NCI-H524 (cell line): ENCODE results near the gene ZFYVE19.
"Not testable (repeated sequence)": the region's sequence is repeated elsewhere in the genome, so short reads cannot be mapped to it uniquely, and the experiment has no call there.

Source experiments
- DNase-seq, 2 experiments: peaks; one replicate each; lab custom pipeline; 2025; lab: John Stamatoyannopoulos, UW

The ZFYVE19 gene

DNA sequence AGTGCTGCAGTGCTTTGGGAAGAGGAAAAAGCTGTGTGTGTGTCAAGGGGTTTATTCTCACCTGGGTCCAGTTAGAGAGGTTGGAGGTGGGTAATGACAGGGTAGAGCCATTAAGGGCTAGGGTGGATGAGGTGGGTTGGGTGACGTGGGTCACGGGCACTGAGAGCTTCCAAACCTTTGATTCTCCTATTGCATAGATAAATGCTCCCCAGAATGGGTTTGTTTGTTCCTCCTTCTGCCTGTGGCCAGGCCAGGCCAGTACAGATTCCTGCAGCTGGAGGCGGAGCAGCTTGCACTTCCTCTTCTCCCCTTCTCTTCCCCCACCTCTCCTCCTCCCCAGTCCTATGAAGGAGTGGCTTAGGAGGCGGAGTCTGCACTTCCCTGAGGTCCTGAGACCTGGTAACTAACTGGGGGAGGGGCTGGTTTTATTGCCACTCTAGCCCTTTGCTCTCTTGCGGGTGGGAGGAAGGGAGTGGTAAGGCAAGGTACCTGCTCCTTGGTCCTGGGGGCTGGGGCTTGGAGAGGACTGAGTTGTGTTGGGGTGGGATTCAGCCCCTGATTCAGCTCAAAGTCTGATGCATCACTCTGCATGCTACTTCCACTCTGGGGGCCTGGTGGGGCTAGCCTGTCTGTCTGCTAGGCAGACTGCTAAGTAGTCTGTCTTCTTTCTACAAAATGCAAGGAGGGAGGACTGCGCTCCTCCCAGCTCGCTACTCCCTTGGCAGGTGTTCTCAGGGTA is 40.5 kb downstream of the ZFYVE19 start:
- peak; percentile 27 to 43 for DNase-seq

DNA sequence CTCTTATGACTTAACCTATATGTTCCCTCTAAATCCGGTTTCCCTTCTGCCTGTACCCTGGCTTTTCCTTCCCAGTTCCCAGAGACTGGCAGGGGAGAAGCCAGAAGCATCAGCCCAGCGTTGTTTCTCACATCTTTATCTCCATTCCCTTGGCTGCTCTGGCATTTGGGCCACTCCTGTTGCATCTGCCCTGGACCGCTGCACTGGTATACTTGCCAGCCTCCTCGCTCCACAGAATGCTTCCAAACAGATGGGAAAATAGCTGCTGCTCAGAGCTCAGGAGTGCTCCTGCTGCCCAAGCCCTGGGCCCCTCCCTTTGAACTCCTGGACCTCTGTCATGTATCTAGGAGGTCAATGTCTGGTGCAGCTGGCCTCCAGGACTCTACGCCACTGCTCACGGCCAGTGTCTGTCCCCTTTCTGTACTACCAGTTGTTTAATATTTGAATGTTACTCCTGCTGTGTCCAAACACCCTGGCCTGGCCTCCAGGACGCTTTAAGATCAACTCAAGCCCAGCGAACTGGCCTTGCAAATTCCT is 43.8 kb downstream of the ZFYVE19 start:
- DNase-seq, result peak; percentile 54 to 72

DNA sequence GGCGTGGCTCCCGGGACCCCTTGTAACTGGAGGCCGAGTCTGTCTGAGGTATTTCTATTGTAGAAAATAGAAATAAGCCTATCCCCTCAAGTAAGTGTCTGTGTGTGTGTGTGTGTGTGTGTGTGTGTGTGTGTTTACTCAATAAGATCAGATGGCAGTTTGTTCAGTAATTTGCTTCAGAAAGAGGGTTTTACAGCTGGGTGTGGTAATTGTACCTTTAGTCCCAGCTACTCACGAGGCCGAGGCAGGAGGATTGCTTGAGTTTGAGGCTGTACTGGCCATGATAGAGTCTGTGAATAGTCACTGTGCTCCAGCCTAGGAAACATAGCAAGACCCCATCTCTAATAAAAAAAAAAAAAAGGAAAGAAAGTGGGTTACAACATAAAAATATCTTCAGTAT is 45.6 kb downstream of the ZFYVE19 start:
- no peak for DNase-seq

DNA sequence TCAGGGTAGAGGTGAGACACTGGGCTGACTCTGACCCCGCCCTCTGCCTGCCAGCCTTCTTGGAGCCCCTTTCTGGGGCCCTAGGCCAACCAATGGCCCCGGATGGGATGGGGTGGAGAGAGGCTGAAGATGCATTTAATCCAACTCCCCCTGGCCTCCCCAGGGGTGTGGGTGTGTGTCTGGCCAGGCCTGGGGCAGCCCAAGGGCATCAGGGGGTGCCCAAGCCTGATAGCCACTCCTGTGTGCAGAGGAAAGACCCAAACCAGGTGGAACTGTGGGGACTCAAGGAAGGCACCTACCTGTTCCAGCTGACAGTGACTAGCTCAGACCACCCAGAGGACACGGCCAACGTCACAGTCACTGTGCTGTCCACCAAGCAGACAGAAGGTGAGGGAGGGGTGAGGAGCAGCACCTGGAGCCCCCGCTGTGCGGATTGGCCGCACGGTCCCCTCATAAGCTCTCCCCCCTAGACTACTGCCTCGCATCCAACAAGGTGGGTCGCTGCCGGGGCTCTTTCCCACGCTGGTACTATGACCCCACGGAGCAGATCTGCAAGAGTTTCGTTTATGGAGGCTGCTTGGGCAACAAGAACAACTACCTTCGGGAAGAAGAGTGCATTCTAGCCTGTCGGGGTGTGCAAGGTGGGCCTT is 46.5 kb downstream of the ZFYVE19 start:
- no peak for DNase-seq

DNA sequence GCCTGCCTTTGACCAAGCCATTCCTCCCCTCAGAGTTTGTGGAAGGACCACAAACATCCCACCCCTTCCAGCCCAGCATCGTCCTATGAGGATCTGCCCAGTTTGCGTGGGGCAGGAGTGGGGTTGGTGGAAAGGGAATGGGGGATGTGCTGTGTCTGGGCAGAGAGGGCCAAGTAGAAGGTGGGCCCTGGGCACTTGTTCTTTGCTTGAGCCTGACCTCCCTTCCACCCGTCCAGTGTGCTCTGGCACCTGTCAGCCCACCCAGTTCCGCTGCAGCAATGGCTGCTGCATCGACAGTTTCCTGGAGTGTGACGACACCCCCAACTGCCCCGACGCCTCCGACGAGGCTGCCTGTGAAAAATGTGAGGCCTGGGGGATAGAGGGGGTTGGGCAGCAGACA is 47.3 kb downstream of the ZFYVE19 start:
- no peak for DNase-seq

DNA sequence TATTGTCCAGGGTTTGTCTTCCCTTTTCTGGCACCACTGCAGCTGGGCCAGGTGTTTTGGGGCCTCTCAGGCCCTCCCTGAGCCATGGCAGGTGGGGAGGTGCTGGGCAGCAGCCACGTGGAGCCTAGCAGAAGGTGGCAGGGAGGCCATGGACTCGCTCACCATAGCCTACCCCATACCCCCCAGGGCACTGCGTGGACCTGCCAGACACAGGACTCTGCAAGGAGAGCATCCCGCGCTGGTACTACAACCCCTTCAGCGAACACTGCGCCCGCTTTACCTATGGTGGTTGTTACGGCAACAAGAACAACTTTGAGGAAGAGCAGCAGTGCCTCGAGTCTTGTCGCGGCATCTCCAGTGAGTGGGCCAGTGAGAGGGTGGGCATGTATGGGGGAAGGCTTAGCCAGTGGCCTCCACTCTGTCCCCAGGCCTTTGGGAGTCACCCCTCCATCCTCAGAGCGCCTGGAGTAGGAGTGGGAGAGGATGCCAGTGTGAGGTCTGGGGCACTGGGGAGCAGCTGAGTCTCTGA is 48.9 kb downstream of the ZFYVE19 start:
- no peak for DNase-seq

DNA sequence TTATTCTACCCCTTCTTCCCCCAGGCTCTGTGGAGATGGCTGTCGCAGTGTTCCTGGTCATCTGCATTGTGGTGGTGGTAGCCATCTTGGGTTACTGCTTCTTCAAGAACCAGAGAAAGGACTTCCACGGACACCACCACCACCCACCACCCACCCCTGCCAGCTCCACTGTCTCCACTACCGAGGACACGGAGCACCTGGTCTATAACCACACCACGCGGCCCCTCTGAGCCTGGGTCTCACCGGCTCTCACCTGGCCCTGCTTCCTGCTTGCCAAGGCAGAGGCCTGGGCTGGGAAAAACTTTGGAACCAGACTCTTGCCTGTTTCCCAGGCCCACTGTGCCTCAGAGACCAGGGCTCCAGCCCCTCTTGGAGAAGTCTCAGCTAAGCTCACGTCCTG is 49.9 kb downstream of the ZFYVE19 start:
- DNase-seq, result no peak

DNA sequence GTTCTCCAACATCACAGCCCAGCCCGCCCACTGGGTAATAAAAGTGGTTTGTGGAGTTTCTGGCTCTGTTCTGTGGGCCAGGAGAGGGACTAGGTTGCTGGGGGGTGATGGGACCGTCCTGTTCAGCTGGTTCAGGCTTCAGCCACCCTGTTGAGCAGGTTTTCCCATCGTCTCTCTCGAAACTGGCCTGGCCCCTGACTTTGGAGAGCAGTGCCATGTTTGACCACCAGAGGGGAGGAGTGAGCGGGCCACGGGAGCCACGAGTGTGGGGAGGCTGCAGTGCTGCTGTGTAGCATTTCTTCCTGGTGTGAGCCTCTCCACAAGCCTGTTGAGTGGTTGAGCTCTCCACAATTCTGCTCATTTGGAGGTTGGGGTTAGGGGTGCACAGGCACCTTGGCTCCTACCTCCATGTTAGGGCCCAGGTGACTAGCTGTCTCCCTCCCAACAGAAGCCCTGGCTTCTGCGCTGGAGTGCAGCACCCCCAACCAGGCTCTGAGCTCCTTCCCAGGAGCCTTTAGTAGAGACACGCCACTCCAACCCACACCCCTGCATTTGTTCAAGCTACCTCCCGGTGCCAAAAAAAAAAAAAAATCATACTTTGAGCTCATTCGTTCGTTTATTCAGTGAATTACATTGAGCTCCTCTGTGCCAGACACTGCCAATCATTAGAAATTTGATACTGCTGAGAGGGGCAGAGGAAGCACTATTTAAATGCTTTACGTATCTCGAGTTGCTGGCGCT is 50.9 kb downstream of the ZFYVE19 start:
- peak; percentile 54 to 70 for DNase-seq

DNA sequence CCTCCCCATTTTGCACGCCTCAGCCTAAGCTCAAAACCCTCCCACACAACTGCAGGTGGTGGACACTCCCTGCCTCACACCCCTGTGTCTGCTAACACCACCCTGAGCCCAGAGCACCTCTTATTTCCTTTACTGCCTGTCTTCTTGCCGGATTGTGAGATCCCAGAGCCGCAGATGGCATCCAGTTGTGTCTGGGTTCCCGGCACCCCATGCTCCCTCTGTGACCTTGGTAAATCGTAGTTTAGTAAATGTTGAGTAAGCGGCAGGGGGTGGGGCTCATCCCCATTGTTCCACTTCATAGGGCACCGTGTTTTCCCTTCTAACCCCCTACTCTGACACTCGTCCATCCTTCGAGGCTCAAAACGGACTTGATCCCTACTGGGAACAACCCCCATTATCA is 51.8 kb downstream of the ZFYVE19 start:
- no peak for DNase-seq

DNA sequence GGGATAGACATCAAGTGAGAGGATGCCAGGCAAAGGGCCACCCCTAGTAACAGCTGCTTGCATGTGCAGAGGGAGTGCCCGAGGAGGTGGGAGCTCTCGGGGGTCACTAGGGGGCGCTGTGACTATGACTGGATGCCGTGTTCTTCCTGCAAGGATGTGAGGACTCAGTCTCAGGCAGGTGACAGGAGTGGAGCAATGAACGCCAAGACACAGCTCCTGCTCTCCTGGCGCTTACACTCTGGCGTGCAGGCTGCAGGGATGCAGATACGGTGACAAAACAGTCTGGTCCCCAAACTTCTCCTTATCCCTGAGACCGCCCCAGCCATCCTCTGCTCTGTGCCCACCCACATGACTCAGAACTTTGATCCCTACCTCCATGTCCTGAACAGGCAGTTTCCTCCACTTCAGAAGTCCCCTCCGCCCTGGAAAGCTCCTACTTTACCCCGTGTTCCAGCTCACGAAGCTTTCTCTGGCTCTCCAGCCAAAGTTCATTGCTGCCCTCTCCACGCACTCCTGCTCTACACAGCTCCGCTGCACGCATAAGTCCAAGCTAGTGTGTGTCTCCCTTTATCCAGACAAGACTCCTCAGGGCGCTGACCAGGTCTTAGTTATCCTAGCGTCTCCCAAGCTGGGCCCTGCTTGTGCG is 52.4 kb downstream of the ZFYVE19 start:
- peak; percentile 83 to 85 for DNase-seq

DNA sequence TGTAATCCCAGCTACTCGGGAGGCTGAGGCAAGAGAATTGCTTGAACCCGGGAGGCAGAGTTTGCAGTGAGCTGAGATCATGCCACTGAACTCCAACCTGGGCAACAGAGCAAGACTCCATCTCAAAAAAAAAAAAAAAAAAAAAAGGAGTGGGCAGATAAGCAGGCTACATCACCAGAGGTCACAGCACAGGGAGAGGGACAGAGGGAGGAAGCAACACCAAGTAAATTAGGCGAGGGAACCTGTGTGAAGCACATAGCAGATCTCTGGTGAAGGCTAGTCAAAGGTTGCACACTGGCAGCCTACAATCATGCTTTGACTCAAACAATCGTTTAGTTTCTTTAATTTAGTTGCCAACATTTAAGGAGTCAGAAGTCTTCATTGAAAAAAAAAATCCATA is 54.3 kb downstream of the ZFYVE19 start:
- DNase-seq, result not testable (repeated sequence)

DNA sequence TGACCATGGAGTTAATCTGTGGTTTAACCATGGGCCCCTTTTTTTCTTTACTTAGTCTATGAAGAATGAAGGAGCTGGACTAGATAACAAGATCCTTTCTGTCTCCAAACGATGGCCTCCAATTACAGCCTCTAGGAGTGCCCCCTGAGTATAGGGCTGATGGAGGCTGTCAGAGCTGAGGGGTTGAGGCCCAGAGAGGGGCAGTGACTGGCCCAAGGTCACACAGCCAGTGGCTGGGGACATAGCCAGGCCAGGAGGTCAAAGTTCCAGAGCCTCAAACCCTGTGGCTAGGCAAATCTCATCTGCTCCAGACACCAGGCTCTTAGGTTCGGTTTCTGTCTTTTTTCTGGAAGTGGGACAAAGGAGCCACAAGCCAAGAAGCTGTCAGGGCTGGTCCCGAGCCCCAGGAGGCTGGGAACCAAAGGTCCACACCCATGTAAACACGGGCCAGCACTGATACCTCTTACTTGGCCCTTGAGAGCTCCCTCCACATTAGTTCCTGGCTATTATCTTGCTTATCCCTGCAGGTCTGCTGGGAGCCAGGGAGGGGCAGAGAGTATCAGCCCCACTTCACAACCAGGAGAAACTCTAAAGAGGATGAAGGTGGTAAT is 56.9 kb downstream of the ZFYVE19 start:
- DNase-seq, result no peak
